ENCODE results near the gene ITGB6. TPM values are rescaled to one million over a fixed set of nuclear protein-coding genes. Genes with fewer than 3 reads are reported as not detected.

Gene ITGB6
- total and polyA plus RNA-seq, 3 donors from 2014 or later: 0.12 to 0.79 (median 0.18) TPM

DNA sequence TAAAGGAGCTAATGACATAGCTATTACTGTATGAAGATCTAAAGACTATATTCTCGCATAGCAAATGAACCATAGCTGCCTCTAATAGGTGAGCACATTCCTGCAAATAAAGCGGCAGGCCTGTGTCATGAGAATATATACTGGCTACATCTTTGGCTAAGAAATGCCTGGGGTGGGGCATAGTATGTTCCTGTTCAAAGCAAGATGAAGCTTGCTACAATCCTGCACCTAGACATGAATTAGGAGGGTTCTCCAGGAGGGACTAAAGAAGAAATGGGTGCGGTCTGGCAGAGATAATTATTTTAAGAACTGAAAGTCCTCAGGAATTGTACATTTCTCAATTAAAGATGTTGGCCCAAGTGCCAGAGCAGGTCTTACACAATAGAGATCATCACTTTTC, 90.8 kb downstream of the ITGB6 start:
- intact Hi-C loops (cut with DNase I; ENCODE audit: low total_unique reads): no loop called here
- Histone ChIP-seq H3K36me3 (ENCODE audit: low read depth, missing control alignments) (no peaks in the 10 kb centered on the region), H3K4me1 (no peaks in the 10 kb centered on the region), H3K9me3 (no peaks in the 10 kb centered on the region), H3K27ac (no peak overlapping the region), H3K4me3 (no peak overlapping the region), H3K27me3 (no peaks in the 10 kb centered on the region)
- TF ChIP-seq POLR2A (IDR thresholded peaks at IDR 0.05): no peak
- TF ChIP-seq, protein P1, sequence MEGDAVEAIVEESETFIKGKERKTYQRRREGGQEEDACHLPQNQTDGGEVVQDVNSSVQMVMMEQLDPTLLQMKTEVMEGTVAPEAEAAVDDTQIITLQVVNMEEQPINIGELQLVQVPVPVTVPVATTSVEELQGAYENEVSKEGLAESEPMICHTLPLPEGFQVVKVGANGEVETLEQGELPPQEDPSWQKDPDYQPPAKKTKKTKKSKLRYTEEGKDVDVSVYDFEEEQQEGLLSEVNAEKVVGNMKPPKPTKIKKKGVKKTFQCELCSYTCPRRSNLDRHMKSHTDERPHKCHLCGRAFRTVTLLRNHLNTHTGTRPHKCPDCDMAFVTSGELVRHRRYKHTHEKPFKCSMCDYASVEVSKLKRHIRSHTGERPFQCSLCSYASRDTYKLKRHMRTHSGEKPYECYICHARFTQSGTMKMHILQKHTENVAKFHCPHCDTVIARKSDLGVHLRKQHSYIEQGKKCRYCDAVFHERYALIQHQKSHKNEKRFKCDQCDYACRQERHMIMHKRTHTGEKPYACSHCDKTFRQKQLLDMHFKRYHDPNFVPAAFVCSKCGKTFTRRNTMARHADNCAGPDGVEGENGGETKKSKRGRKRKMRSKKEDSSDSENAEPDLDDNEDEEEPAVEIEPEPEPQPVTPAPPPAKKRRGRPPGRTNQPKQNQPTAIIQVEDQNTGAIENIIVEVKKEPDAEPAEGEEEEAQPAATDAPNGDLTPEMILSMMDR (IDR thresholded peaks at IDR 0.05): no peak
- 94 to 96% methylated on average over 3 of the region's 3 CpGs for WGBS, 2 donors
- no peak for DNase-seq

DNA sequence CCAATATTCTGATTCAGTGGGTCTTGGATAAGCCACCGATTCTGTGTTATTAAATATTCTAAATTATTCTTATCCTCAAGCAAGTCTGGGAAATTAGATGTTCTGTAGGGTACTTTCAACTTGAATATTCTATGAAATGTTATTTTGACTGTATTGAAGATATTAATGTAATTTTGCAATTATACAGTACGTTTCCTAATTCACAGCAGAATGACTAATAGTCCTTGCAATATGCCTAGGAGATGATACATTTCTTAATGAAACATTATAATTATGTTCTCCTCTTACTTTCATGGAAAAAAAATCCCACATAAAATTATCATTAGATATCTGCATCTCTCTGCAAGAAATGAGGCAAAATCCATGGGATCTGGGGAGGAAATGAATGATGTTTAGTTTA, 91.4 kb downstream of the ITGB6 start:
- WGBS, 2 donors: 50 to 51% methylated on average over 2 of the region's 2 CpGs
- no peaks in the 10 kb centered on the region for H3K27me3 ChIP-seq
- H3K27ac ChIP-seq: no peak overlapping the region
- no peaks in the 10 kb centered on the region for H3K36me3 ChIP-seq (ENCODE audit: low read depth, missing control alignments)
- no peak overlapping the region for H3K4me3 ChIP-seq
- intact Hi-C loops (cut with DNase I; ENCODE audit: low total_unique reads): no loop called here
- TF ChIP-seq, protein P1 (IDR thresholded peaks at IDR 0.05): no peak
- no peak for TF ChIP-seq POLR2A (IDR thresholded peaks at IDR 0.05)
- no peaks in the 10 kb centered on the region for H3K9me3 ChIP-seq
- DNase-seq: no peak
- H3K4me1 ChIP-seq: no peaks in the 10 kb centered on the region

DNA sequence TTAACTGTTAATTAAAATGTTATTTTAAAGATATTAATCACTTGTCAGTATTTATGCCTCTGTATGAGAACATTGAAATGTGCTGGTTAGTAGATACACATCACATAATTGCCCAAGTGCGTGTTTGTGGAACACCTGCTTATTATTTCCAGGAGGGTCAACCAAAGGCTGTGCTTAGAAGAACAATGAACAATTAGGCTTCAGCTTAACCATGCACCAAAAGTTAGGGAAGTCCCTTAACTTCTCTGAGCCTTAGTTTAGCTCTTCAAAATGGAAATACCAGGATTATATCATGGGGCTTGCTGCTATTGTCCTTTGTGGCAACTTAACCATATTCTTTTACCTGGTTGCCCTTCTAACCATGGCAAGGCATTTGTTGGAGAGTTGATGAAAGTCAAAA, 94.7 kb downstream of the ITGB6 start:
- 91 to 97% methylated on average over 1 of the region's 1 CpG for WGBS, 2 donors
- intact Hi-C loops (cut with DNase I; ENCODE audit: low total_unique reads): no loop called here
- Histone ChIP-seq H3K4me3 (no peak overlapping the region), H3K27me3 (no peaks in the 10 kb centered on the region), H3K4me1 (no peaks in the 10 kb centered on the region), H3K9me3 (no peaks in the 10 kb centered on the region), H3K36me3 (ENCODE audit: low read depth, missing control alignments) (no peaks in the 10 kb centered on the region), H3K27ac (no peak overlapping the region)
- DNase-seq: no peak
- TF ChIP-seq, protein P1 (IDR thresholded peaks at IDR 0.05): no peak
- no peak for TF ChIP-seq POLR2A (IDR thresholded peaks at IDR 0.05)

DNA sequence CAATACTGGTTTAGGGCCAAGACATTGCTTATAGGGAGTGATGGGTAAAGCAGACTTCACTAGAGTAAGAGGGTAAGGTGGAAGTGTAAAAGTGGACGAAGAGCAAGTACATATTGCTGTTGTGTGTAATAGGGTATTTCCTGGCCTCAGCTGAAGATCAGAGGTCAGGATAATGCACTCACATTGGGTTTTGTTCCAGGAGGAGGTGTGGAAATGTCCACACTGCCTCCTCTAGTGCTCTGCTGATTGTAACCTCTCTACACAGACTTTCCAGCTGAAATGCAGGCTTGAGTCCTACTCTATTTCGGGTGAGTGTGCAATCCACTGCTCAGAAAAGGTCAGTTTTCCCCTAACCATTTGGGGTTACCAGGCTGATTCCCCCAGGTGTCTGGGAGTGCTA, 96.0 kb downstream of the ITGB6 start:
- Histone ChIP-seq H3K36me3 (ENCODE audit: low read depth, missing control alignments) (no peaks in the 10 kb centered on the region), H3K4me1 (no peaks in the 10 kb centered on the region), H3K27me3 (no peaks in the 10 kb centered on the region), H3K4me3 (no peak overlapping the region), H3K27ac (no peak overlapping the region), H3K9me3 (no peaks in the 10 kb centered on the region)
- no peak for DNase-seq
- TF ChIP-seq, protein P1 (IDR thresholded peaks at IDR 0.05): no peak
- TF ChIP-seq POLR2A (IDR thresholded peaks at IDR 0.05): no peak
- intact Hi-C loops (cut with DNase I; ENCODE audit: low total_unique reads): no loop called here
- WGBS, 2 donors: 53 to 89% methylated on average over 2 of the region's 2 CpGs

DNA sequence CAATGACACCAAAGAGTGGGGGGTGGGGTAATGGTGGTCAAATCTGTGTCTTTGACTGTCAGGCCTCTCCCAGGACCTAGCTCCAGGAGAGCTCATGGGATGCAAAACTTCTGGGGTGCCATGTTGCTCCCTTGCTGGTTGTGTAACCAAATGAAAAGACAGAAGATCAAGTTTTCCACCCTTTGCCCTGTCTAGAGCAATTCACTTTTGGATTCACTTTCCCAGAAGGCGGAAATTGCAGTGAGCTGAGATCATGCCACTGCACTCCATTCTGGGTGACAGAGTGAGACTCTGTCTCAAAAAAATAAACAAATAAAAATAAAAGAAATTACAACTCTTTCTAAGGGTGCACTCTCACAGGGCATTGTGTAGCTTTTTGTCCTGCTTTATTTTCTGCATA, 102.7 kb downstream of the ITGB6 start:
- no peak overlapping the region for H3K4me3 ChIP-seq
- intact Hi-C loops (cut with DNase I; ENCODE audit: low total_unique reads): no loop called here
- 100% methylated on average over 1 of the region's 1 CpG for WGBS, 2 donors
- no peak overlapping the region for H3K27ac ChIP-seq
- no peaks in the 10 kb centered on the region for H3K9me3 ChIP-seq
- no peaks in the 10 kb centered on the region for H3K27me3 ChIP-seq
- H3K4me1 ChIP-seq: no peaks in the 10 kb centered on the region
- H3K36me3 ChIP-seq (ENCODE audit: low read depth, missing control alignments): no peaks in the 10 kb centered on the region
- no peak for DNase-seq
- no peak for TF ChIP-seq POLR2A (IDR thresholded peaks at IDR 0.05)
- TF ChIP-seq, protein P1 (IDR thresholded peaks at IDR 0.05): no peak

Data from testis (tissue), 3 donors.